HEK293T (cell line): ENCODE results near the gene ARL4A.

ENCODE experiments used
- ARNT ChIP-seq: fragments of 450-650 bp; IDR thresholded peaks from 2 replicates; pipeline ENCODE4 v1.6.1; 2017; ENCODE audit warnings: mild to moderate bottlenecking
- BHLHE40 ChIP-seq: fragments of 450-650 bp; IDR thresholded peaks from 2 replicates; pipeline ENCODE4 v1.6.1; 2016; ENCODE audit warnings: mild to moderate bottlenecking, moderate library complexity, borderline replicate concordance
- FOXA1 ChIP-seq: fragments of 450-650 bp; IDR thresholded peaks from 2 replicates; pipeline ENCODE4 v1.6.1; 2016; ENCODE audit warnings: mild to moderate bottlenecking
- FOXK2 ChIP-seq: fragments of 450-650 bp; IDR thresholded peaks from 2 replicates; pipeline ENCODE4 v1.6.1; 2016; ENCODE audit warnings: mild to moderate bottlenecking
- FOXM1 ChIP-seq: fragments of 450-650 bp; IDR thresholded peaks from 2 replicates; pipeline ENCODE4 v1.6.1; 2017; ENCODE audit warnings: mild to moderate bottlenecking, borderline replicate concordance
- L3MBTL2 ChIP-seq: fragments of 450-650 bp; conservative IDR thresholded peaks from 2 replicates; pipeline ENCODE4 v1.6.1; 2016; ENCODE audit warnings: mild to moderate bottlenecking
- LEF1 ChIP-seq: fragments of 450-650 bp; IDR thresholded peaks from 2 replicates; pipeline ENCODE4 v1.6.1; 2017; ENCODE audit warnings: mild to moderate bottlenecking, borderline replicate concordance
- SP1 ChIP-seq: fragments of 450-650 bp; IDR thresholded peaks from 2 replicates; pipeline ENCODE4 v1.6.1; 2017
- SUZ12 ChIP-seq: fragments of 450-650 bp; IDR thresholded peaks from 2 replicates; pipeline ENCODE4 v1.6.1; 2016; ENCODE audit warnings: mild to moderate bottlenecking
- TARDBP ChIP-seq: fragments of 450-650 bp; IDR thresholded peaks from 2 replicates; pipeline ENCODE4 v1.6.1; 2016
- ZNF384 ChIP-seq: fragments of 450-650 bp; IDR thresholded peaks from 2 replicates; pipeline ENCODE4 v1.6.1; 2016
- TF ChIP-seq, protein P1 (sequence below): fragments of 450-650 bp; IDR thresholded peaks from 2 replicates; pipeline ENCODE4 v1.6.1; 2016

GRCh38 chr7:12650080-12650479, 37.4 kb upstream of the ARL4A start:
- TF ChIP-seq SP1 (no peak), FOXK2 (no peak), L3MBTL2 (no peak), SUZ12 (no peak), FOXM1 (no peak), ARNT (no peak), ZNF384 (no peak), BHLHE40 (no peak), FOXA1 (no peak), LEF1 (no peak), TARDBP (no peak)
- TF ChIP-seq, protein P1, sequence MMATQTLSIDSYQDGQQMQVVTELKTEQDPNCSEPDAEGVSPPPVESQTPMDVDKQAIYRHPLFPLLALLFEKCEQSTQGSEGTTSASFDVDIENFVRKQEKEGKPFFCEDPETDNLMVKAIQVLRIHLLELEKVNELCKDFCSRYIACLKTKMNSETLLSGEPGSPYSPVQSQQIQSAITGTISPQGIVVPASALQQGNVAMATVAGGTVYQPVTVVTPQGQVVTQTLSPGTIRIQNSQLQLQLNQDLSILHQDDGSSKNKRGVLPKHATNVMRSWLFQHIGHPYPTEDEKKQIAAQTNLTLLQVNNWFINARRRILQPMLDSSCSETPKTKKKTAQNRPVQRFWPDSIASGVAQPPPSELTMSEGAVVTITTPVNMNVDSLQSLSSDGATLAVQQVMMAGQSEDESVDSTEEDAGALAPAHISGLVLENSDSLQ: no peak
